HCT116 (cell line): ENCODE data around the gene TMEM169. TPM values are rescaled to one million over a fixed set of nuclear protein-coding genes. Genes with fewer than 3 reads are reported as not detected.

Experiments
- ATAC-seq: fragments of 200-7000 bp; cut with Tn5 transposase; 2 replicates; pipeline ENCODE4 v1.9.1; 2020; ENCODE audit warnings: mild to moderate bottlenecking, moderate library complexity
- BruUV-seq: library from RNA; stranded (reverse); fragments of 400-500 nt; replicated peaks from 2 replicates; lab custom pipeline; 2021; lab: Mats Ljungman, UMichigan
- CTCF ChIA-PET: fragments of 300-600 bp; sonication (Branson Sonifier 250); formaldehyde crosslinking; loops from one replicate; lab custom pipeline; 2021; ENCODE audit warnings: antibody characterized with exemption; lab: Charles Lee
- POLR2A ChIA-PET: fragments of 300-600, 350-600 bp; sonication (Branson Sonifier 250); formaldehyde crosslinking; loops from one replicate; lab custom pipeline; 2021; ENCODE audit warnings: antibody characterized with exemption; lab: Charles Lee
- RAD21 ChIA-PET, 2 experiments: fragments of 300-600 bp; sonication (Branson Sonifier 250); formaldehyde crosslinking; loops; one replicate each; lab custom pipeline; 2023; ENCODE audit warnings: low total read pairs in 2 of 2; ENCODE audit not compliant: uncharacterized antibody in 2 of 2, unreplicated experiment in 2 of 2, low non-redundant PET in 1 of 2; lab: Charles Lee
- DNase-seq: peaks from one replicate; pipeline ENCODE4 v3.0.0-alpha.2; 2010; ENCODE audit warnings: low read depth, low spot score
- H2AFZ ChIP-seq: fragments of 200-600 bp; shearing (Covaris generic), sonication (generic); 2 replicates; pipeline ENCODE4 v1.6.1; 2017; ENCODE audit warnings: low read depth, mixed run types, mixed read lengths, antibody characterized with exemption, low read length; ENCODE audit not compliant: poor library complexity, severe bottlenecking
- H3K27ac ChIP-seq: 2 replicates; pipeline ENCODE4 v1.5.1; 2012; ENCODE audit warnings: low read depth, low read length
- H3K27me3 ChIP-seq: fragments of 200-600 bp; sonication (generic); 2 replicates; pipeline ENCODE4 v1.6.1; 2016; ENCODE audit warnings: mixed run types, low read length, mixed read lengths; ENCODE audit not compliant: insufficient read depth
- H3K36me3 ChIP-seq, 2 experiments: fragments of 200-500 bp in 1 of 2; fragments of 200-600 bp in 1 of 2; sonication (Bioruptor generic) in 1 of 2; sonication (generic) in 1 of 2; 2 replicates each; pipeline versions ENCODE4 v1.5.1 to v1.6.1; 2014 to 2016; ENCODE audit warnings: low read length in 2 of 2, inconsistent platforms in 1 of 2, mixed read lengths in 1 of 2, mixed run types in 1 of 2; ENCODE audit not compliant: insufficient read depth in 2 of 2, control insufficient read depth in 1 of 2
- H3K4me1 ChIP-seq, 2 experiments: fragments of 200-600 bp in 1 of 2; sonication (generic) in 1 of 2; 2 replicates each; pipeline versions ENCODE4 v1.5.1 to v1.6.1; 2012 to 2017; ENCODE audit warnings: low read length in 2 of 2, inconsistent platforms in 1 of 2, mild to moderate bottlenecking in 1 of 2, mixed read lengths in 1 of 2, mixed run types in 1 of 2, moderate library complexity in 1 of 2; ENCODE audit not compliant: insufficient read depth in 2 of 2, control insufficient read depth in 1 of 2
- H3K4me2 ChIP-seq: fragments of 200-600 bp; sonication (generic); 2 replicates; pipeline ENCODE4 v1.6.1; 2017; ENCODE audit warnings: mixed run types, low read length, mixed read lengths
- H3K4me3 ChIP-seq, 2 experiments: fragments of 200-600 bp in 1 of 2; sonication (generic) in 1 of 2; replicated peaks in 1 of 2; 2 replicates each; pipeline ENCODE4 v1.5.1; 2011 to 2016; ENCODE audit warnings: low read length in 2 of 2, control low read depth in 1 of 2, low read depth in 1 of 2, mild to moderate bottlenecking in 1 of 2, mixed read lengths in 1 of 2, mixed run types in 1 of 2
- H3K79me2 ChIP-seq: fragments of 200-600 bp; sonication (generic); 2 replicates; pipeline ENCODE4 v1.6.1; 2017; ENCODE audit warnings: mild to moderate bottlenecking, mixed run types, low read length, moderate library complexity, mixed read lengths; ENCODE audit not compliant: insufficient read depth
- H3K9ac ChIP-seq: fragments of 200-600 bp; sonication (generic); 2 replicates; pipeline ENCODE4 v1.6.1; 2016; ENCODE audit warnings: low read length, mixed read lengths
- H3K9me2 ChIP-seq: fragments of 200-600 bp; sonication (generic), shearing (Covaris generic); 2 replicates; pipeline ENCODE4 v1.6.1; 2017; ENCODE audit warnings: mixed run types, mild to moderate bottlenecking, moderate library complexity; ENCODE audit not compliant: insufficient read depth
- H3K9me3 ChIP-seq, 2 experiments: fragments of 200-500 bp in 1 of 2; fragments of 200-600 bp in 1 of 2; sonication (Bioruptor generic) in 1 of 2; sonication (generic) in 1 of 2; 2 replicates each; pipeline ENCODE4 v1.6.1; 2014 to 2017; ENCODE audit warnings: low read length in 2 of 2, mixed read lengths in 2 of 2, inconsistent platforms in 1 of 2, low read depth in 1 of 2, mild to moderate bottlenecking in 1 of 2, mixed run types in 1 of 2, moderate library complexity in 1 of 2; ENCODE audit not compliant: control insufficient read depth in 1 of 2, insufficient read depth in 1 of 2
- H4K20me1 ChIP-seq: fragments of 200-600 bp; sonication (generic), shearing (Covaris generic); 2 replicates; pipeline ENCODE4 v1.6.1; 2017; ENCODE audit warnings: mixed run types, mild to moderate bottlenecking, moderate library complexity; ENCODE audit not compliant: insufficient read depth
- EZH2 ChIP-seq: fragments of 200-600 bp; sonication (generic); IDR thresholded peaks from 2 replicates; pipeline ENCODE4 v1.6.1; 2017; ENCODE audit warnings: antibody characterized with exemption, mixed run types
- POLR2A ChIP-seq: IDR thresholded peaks from 2 replicates; pipeline ENCODE4 v1.7.0; 2011; ENCODE audit warnings: borderline replicate concordance; ENCODE audit not compliant: insufficient read depth, insufficient read length; ENCODE audit errors: extremely low read depth
- RAD21 ChIP-seq: IDR thresholded peaks from 2 replicates; pipeline ENCODE4 v1.6.1; 2012; ENCODE audit warnings: low read depth, mild to moderate bottlenecking
- SIN3A ChIP-seq: IDR thresholded peaks from 2 replicates; pipeline ENCODE4 v1.6.1; 2012; ENCODE audit warnings: low read depth
- intact Hi-C: fragments of 100-400 bp; cut with micrococcal nuclease; formaldehyde crosslinking; loops from 2 replicates; pipeline ENCODE4 v1.10.0; 2022
- total RNA-seq: library from RNA; stranded (reverse); gene quantifications from one replicate; pipeline ENCODE4 v1.2.1, GENCODE V29; 2021; ENCODE audit not compliant: unreplicated experiment
- TF ChIP-seq, protein P1 (sequence below): IDR thresholded peaks from 2 replicates; pipeline ENCODE4 v1.6.1; 2012; ENCODE audit warnings: low read depth
- TF ChIP-seq, protein P2 (sequence below), 3 experiments: fragments of 200-600 bp in 1 of 3; sonication (generic) in 1 of 3; IDR thresholded peaks in 2 of 3; conservative IDR thresholded peaks in 1 of 3; 2 replicates each; pipeline ENCODE4 v1.5.1; 2012 to 2017; ENCODE audit warnings: low read depth in 2 of 3, low read length in 2 of 3, antibody characterized with exemption in 1 of 3, borderline replicate concordance in 1 of 3, control low read depth in 1 of 3, mild to moderate bottlenecking in 1 of 3, mixed read lengths in 1 of 3, mixed run types in 1 of 3, moderate library complexity in 1 of 3; ENCODE audit not compliant: insufficient read depth in 1 of 3

Gene TMEM169
- total RNA-seq, 1 experiment from 2014 or later = 0.42 TPM

DNA sequence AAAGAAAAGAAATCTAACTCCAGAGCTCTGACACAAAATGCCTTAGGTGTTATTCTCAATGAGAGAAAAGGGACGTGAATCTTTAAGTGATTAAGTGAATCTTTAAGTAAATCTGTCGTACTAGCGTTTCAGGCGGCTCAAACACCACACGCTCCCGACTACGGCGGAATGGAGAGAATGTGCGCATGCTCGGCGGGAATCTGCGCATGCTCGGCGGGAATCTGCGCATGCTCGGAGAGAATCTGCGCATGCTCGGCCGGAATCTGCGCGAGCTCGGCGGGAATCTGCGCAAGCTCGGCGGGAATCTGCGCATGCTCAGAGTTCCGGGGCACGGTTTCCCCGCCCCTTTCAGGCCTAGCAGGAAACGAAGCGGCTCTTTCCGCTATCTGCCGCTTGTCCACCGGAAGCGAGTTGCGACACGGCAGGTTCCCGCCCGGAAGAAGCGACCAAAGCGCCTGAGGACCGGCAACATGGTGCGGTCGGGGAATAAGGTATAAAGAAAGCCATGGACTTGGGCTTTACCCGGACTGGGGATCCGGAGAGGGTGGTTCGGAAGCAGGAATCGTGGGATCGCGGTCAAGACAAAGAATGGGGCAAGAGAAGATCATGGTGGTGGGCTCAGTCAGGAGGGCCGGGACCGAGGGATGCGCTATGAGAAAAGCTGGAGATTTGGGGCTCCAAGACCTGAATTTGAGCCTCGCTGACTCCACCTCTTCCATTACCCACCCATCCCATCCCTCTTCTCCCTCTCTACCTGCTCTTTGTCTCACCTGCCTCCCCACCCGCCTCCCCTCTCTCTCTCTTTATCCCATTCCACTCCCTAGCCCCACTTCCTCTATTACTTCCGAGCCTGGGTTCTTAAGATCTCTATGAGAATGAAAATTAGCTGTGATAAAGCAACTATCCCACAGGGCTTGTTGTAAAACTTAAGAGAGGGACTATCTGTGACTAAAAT lies 27.5 kb downstream of the TMEM169 start, which contains the start of gene XRCC5 (continued):
- TF ChIP-seq, protein P1, sequence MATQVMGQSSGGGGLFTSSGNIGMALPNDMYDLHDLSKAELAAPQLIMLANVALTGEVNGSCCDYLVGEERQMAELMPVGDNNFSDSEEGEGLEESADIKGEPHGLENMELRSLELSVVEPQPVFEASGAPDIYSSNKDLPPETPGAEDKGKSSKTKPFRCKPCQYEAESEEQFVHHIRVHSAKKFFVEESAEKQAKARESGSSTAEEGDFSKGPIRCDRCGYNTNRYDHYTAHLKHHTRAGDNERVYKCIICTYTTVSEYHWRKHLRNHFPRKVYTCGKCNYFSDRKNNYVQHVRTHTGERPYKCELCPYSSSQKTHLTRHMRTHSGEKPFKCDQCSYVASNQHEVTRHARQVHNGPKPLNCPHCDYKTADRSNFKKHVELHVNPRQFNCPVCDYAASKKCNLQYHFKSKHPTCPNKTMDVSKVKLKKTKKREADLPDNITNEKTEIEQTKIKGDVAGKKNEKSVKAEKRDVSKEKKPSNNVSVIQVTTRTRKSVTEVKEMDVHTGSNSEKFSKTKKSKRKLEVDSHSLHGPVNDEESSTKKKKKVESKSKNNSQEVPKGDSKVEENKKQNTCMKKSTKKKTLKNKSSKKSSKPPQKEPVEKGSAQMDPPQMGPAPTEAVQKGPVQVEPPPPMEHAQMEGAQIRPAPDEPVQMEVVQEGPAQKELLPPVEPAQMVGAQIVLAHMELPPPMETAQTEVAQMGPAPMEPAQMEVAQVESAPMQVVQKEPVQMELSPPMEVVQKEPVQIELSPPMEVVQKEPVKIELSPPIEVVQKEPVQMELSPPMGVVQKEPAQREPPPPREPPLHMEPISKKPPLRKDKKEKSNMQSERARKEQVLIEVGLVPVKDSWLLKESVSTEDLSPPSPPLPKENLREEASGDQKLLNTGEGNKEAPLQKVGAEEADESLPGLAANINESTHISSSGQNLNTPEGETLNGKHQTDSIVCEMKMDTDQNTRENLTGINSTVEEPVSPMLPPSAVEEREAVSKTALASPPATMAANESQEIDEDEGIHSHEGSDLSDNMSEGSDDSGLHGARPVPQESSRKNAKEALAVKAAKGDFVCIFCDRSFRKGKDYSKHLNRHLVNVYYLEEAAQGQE = no peak
- TF ChIP-seq POLR2A = peak; percentile 85

DNA sequence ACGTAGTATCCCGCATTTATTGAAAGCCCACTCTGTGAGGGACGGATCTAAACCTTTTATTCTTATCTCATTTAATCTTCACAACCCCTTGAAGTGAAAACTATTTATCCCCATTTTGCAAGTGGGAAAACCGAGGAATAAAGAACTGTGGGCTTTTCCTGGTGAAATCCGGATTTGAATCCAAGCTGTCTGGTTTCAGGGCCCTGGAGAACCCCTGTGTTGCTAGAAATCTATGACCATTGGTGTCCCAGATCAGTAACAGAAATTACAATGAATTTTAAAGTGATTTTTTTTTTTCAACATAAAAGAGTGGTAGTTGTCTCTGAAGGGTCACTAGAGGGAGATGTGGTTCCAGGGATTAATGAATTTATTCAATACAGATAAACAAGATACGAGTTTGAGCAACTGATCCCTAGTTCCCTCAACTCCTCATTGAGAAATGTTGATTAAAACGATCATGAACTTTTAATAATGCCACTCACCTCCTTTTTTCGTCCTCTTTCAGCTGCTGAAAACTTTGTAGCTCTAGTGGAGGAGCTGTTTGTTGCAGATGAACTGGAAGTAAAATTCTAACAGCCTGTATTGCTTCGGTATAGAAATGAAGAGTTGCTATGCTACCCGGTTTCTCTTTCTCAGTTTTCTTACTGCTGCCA lies 28.4 kb downstream of the TMEM169 start:
- Histone ChIP-seq H3K27me3 (no peaks in the 10 kb centered on the region), H3K9me3 (no peaks in the 10 kb centered on the region), H3K4me3 (peak overlapping the region; percentile 77 to 88), H2AFZ (no peak overlapping the region), H3K36me3 (peaks cover 18 to 41% of the 10 kb centered on the region in 2 experiments; a peak in 3 of 4 replicates), H3K9me2 (no peaks in the 10 kb centered on the region), H3K27ac (peak overlapping the region; percentile 76), H4K20me1 (peaks cover 12% of the 10 kb centered on the region; the same call in 1 of the 2 replicates), H3K9ac (peak overlapping the region; percentile 90), H3K4me2 (peak overlapping the region; percentile 77), H3K79me2 (peaks cover 53% of the 10 kb centered on the region), H3K4me1 (peaks cover 7 to 27% of the 10 kb centered on the region in 2 experiments; a peak in 3 of 4 replicates)
- ATAC-seq = no peak
- ChIA-PET RAD21 (no interaction called here), POLR2A (interaction anchor here (1.0 kb wide), 1 partner anchor 29 kb away, joined by 4 read pairs; the partner anchor contains the start of genes PECR and TMEM169), CTCF (interaction anchor here (0.7 to 1.0 kb wide), 2 partner anchors 39 to 305 kb away, joined by 3 read pairs; no protein-coding TSS in a partner anchor)
- intact Hi-C loops = loop anchor here (1.0 to 5.0 kb wide), 3 partner anchors 292 to 556 kb away; no protein-coding TSS in a partner anchor
- peak; percentile 16 for DNase-seq
- no peak for TF ChIP-seq EZH2
- TF ChIP-seq SIN3A = peak; percentile 13; the same call in 1 of the 2 replicates
- TF ChIP-seq, protein P1 = no peak
- TF ChIP-seq RAD21 = peak; percentile 63
- TF ChIP-seq, protein P2, sequence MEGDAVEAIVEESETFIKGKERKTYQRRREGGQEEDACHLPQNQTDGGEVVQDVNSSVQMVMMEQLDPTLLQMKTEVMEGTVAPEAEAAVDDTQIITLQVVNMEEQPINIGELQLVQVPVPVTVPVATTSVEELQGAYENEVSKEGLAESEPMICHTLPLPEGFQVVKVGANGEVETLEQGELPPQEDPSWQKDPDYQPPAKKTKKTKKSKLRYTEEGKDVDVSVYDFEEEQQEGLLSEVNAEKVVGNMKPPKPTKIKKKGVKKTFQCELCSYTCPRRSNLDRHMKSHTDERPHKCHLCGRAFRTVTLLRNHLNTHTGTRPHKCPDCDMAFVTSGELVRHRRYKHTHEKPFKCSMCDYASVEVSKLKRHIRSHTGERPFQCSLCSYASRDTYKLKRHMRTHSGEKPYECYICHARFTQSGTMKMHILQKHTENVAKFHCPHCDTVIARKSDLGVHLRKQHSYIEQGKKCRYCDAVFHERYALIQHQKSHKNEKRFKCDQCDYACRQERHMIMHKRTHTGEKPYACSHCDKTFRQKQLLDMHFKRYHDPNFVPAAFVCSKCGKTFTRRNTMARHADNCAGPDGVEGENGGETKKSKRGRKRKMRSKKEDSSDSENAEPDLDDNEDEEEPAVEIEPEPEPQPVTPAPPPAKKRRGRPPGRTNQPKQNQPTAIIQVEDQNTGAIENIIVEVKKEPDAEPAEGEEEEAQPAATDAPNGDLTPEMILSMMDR (IDR thresholded peaks at IDR 0.05 in 2 of 3, conservative IDR thresholded peaks at IDR 0.05 in 1 of 3; ENCODE audit: borderline replicate concordance in 1 of 3, insufficient read depth in 1 of 3, low read depth in 2 of 3, low read length in 2 of 3) = peak; percentile 42 to 63 (median 61)
- TSS peak; percentile 58 for BruUV-seq
